GM18909 (cell line): Measurements from ENCODE around the gene PPIE.
"Not testable (repeated sequence)": the region's sequence is repeated elsewhere in the genome, so short reads cannot be mapped to it uniquely, and the experiment has no call there.

ENCODE experiments used
- ATAC-seq: cut with Tn5 transposase; IDR thresholded peaks from one replicate; pipeline ENCODE4 v1.9.1; 2021; ENCODE audit warnings: mild to moderate bottlenecking; ENCODE audit not compliant: unreplicated experiment, poor library complexity

Gene PPIE

DNA sequence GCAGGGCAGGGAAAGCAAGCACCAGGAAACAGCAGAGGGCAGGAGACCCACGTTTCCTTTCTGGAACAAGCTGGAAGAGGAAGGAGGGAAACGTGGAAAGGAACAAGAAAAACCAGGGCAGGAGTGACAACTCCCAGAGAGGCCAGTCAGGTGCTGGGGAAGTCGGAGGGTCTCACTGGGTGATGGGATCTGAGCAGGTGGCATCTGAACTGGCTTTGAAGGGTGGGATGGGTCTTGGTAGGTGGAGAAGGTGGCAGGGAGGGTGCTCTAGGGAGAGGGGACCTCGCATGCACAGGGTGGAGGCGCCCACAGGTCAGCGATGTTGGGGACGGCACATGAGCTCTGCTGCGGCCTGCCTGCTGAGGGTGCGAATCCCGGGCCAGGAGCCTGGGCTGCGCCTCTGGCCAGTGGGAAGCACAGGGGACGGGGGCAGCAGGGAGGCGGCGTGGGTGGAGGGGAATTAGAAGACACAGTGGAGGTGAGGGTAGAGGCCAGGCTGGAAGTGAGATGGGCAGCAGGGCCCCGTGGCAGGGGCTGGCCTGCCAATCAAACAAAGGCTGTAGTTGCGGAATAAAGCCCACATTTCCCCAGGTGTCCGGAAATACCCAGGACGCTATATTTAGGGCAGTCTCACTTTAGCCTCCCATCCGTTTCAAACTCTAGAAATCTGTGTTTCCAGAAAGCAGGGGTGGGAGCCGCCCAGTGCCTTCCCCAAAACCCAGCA lies 37.2 kb downstream of the PPIE start:
- peak; percentile 54 for ATAC-seq

DNA sequence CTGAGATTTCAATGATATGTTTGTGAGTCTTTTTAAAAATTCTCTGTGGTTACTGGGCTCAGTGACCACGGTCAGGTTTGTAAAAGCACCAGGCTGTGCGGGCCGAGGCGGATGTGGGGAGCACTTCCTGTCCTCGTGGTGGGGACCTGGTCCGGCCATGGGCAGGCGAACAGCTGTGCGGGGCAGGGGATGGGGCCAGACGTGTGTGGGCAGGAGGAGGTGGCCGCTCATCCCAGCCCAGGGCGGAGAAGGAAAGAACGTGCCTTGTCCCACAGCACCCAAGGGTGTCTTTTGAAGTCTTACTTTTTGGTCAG lies 37.7 kb downstream of the PPIE start:
- peak; percentile 55 for ATAC-seq

DNA sequence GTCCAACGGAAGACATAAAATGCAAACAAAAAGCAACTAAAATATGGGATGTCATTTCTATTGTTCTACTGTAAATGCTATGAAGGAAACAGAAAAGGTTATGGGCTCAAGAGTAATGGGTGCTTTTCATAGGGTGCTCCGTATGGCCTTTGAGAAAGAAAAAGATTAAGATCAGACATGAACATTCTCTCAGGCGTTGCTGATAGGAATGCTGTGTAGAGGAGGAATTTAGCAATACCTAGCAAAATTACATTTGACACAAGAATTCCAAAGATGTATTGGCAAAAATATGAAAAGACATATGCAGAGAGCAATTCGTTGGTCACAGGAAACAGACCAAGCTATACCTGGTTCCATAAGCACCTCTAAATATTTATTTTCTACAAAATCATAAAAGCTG lies 38.2 kb downstream of the PPIE start:
- no peak for ATAC-seq

DNA sequence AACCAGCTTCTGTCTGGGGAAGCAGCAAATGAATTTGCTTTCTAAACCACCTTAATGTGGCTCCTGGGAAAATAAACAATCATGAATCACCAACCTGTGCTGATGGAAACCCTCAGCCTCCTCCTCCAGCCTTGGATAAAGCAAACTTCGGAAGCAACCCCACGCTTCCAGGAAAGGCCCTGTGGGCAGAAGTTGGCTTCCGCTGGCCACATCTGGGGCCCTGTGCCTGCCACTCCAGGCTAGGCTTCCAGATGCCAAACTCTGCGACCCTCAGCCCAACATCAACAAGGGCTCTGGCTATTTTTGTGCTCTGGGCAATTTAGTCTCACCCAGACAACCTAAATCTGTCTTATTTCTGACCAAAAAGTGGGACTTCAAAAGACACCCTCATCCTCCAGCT lies 38.6 kb downstream of the PPIE start:
- ATAC-seq = no peak

DNA sequence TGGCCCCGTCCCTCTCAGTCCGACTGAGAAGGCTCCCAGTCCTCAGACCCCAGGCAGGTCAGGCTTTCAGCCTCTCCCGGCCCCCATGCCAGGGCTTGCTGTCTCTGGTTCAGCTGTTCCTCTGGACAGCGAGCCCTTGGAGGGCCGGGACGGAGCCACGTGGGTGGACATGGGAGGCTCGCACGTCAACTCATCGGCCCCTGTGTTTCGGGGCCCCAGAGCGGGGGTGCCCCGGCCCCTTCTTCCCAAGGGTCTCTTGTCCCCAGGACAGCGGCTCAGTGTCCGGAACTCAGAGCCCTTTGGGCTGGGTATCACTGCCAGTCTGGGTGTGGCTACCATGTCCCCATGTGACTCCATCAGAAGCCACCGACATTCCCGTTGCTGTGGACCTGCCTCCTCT lies 39.2 kb downstream of the PPIE start:
- not testable (repeated sequence) for ATAC-seq

DNA sequence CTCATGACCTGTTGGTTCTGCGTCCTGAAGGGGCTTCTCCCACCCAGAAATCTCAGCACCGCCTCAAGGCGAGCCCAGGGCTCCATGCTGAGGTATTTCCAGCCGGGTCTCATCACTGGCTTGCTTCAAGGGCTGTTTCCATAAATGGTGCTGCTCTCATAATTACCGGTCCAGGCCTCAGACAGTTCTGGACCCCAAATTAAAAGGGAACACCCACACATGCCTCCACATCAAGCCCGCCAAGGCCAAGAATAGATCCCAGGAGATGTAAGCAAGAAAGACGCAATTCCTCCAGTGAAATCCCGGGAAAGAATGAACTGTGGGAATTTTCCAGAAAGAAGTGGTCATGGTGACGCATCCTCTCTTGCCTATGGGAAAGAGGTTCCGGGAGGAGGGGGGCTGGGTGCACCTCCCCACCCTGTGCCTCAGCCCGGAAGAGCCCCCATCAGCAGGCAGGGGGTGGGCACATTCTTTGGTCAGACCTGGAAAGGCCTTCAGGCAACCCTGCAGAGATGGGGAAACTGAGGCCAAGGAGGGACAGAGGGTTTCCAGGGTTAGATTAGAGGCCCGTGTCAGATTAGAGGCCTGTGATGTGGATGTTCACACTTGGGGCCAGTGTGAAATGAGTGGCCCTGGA lies 39.9 kb downstream of the PPIE start:
- ATAC-seq = not testable (repeated sequence)

DNA sequence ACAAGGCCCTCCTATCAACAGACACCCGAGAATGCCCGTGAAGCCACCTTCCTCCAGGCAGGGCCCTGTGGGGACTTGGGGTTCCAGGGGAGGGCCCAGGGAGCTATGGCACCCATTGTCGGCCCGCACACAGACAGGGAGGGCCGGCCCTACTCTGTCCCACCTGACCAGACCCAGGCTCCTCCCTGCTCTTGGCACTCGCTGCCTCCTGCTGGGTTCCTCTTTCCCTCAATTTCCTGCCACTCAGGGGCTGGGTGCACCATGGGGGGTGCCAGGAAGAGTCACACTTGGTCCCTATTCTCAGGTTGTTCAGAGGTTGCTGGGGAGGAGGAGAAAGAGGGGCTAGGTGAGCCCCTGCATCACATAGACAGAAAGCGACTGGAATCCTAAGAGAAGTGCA lies 40.5 kb downstream of the PPIE start:
- ATAC-seq = no peak

DNA sequence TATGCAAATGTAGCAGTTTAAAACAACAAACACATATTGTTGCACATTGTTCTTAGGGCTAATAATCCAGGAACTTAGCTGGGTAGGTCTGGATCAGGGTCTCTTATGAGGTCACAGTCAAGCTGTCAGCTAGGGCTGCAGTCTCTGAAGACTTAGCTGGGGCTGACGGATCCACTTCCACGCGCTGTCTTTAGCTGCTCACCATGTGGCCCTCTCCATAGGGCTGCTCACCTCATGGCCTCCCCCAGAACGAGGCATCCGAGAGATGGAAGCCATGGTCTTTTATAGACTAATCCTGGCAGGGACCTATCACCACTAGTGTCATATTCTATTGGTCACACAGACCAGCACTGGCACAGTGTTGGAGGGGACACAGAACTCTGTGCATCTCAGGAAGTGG lies 41.1 kb downstream of the PPIE start:
- no peak for ATAC-seq

DNA sequence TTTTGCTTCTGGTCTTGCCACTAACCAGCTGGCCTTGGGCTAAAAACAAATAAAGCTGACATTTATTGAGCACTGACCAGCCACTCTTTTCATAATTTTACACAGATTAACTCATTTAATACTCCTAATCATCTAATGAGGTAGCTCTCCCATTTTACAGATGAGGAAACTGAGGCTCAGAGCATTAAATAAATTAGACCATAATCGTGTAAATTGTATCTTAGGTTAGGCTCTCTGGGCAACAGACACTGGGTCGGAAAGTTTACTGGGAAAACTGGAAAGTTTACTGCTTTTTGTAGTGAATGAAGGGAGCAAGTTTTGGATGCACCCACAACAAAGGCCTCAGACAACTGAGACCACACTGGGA lies 42.6 kb downstream of the PPIE start:
- no peak for ATAC-seq

DNA sequence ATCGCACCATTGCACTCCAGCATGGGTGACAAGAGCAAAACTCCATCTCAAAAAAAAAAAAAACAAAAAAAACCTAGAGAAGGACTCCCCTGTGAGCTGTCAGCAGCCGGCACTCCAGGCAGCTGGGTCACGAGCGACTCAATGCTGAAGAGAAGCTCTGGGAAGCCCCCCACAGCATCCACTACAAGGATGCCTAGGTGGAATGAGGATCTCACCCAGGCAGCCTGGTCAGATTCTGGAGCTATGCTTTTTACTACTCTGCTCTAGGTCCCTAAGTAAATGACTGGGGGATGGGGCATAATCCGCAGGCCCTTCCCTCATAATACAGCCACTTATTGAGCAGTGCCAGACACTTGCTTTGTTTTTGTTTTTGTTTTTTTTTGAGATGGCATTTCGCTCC lies 43.4 kb downstream of the PPIE start:
- ATAC-seq = no peak

DNA sequence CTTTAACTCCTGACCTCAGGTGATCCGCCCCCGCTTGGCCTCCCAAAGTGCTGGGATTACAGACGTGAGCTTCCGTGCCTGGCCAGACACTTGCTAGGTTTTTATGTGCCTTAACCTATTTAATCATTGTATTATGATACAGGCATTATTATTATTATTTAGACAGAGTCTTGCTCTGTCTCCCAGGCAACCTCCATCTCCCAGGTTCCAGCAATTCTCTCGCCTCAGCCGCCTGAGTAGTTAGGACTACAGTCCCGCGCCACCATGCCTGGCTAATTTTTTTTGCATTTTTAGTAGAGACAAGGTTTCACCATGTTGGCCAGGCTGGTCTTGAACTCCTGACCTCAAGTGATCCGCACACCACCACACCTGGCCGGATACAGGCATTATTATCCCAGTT lies 44.0 kb downstream of the PPIE start:
- ATAC-seq = not testable (repeated sequence)

DNA sequence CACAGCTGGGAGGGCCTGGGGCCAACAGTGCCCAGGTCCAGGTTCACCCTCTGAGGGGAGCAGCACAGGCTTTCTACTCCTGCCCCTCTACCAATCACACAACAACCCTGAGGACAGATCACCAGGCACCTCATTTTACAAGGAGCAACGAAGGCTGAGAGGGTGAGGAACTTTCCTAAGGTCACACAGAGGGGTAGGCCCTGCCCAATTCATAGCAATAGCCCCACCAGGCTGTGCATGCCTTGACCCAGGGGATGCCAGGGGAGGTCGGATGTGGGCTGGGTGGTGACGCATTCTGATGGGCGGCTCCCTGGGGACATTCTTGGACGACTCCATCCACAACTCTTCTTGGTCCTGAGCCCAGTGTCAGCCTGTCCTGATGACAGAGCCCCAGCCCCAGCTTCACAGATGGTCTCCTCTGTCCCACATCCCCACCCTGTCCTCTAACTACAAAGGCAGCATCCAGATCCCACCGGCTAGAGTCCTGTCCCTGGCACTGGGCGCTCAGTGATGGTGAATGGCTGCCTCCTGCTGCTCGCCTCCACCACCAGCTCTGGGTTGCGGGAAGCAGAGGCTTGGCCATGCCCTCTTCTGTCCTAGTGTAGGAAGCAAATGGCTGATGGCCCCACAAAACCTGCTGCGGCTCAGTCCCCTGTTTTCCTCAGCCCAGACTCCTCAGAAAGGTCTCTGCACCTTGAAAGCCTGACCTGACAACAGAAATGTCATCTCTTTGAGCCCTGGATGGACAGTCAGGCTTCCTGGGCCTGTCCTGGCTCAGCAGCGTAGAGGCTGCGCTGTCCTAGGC lies 47.8 kb downstream of the PPIE start:
- ATAC-seq = not testable (repeated sequence)

DNA sequence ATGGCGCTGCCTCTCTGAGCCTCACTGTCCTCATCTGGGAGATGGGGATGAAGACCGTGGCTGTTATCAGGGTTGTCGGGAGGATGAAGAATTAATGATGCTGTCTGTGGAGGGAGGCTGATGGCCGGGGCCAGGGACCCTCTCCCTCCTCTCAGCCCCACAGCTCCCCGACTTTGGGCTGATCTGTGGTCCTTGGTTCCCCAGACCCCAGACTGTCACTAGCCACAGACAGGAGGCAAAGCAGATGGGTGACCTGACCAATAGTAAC lies 48.4 kb downstream of the PPIE start:
- ATAC-seq = not testable (repeated sequence)

DNA sequence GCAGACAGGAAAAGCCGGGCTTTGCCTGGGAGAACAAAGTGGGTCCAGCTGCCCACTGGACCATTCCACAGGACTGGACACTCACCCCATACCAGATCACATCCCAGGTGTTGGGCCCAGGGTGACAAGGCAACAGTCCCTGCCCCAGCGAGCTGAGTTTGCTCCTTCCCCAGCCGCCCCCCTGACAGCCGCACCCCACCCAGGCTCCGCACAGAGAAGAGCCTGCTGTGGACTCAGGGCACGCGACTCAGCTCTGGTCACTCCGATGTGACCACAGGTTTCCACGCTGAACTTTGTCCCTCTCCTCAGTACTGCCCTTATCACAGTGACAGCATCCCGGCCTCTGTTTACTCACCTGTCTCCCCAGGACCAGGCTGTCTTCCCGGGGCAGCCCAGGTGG lies 48.8 kb downstream of the PPIE start:
- ATAC-seq = no peak

DNA sequence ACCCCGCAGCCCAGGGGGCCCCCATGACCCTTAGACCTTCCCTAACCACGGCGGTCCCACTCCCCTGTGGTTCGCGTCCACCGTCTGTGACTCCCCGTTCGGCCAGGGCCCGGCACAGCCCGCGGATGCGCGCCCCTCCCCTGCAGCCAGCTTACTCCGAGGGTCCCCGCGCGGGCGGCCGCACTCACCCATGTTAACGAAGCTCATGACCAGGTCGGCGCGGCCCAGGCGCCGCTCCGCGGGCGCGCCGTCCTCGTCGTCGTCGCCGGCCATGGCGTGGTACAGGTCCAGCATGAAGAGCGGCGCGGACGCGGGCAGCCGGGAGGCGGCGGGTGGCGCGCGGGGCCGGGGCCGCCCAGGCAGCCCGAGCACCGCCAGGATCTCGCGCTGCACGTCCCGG lies 49.3 kb downstream of the PPIE start:
- not testable (repeated sequence) for ATAC-seq

DNA sequence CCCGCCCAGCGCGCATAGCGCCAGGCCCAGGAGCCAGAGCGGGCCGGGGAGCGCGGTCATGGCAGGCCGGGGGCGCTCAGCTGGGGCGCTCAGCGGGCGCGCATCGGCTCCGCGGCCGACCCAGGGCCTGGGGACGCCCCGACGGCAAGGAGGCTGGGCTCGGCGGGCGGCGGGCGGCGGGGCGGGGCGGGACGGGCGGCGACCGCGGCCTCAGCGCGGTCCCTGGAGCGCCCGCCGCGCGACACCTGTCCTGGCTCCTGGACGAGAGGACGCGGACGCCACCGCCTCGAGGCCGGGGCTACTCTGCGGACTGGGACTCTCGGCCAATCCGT lies 49.7 kb downstream of the PPIE start:
- ATAC-seq = peak; percentile 6

DNA sequence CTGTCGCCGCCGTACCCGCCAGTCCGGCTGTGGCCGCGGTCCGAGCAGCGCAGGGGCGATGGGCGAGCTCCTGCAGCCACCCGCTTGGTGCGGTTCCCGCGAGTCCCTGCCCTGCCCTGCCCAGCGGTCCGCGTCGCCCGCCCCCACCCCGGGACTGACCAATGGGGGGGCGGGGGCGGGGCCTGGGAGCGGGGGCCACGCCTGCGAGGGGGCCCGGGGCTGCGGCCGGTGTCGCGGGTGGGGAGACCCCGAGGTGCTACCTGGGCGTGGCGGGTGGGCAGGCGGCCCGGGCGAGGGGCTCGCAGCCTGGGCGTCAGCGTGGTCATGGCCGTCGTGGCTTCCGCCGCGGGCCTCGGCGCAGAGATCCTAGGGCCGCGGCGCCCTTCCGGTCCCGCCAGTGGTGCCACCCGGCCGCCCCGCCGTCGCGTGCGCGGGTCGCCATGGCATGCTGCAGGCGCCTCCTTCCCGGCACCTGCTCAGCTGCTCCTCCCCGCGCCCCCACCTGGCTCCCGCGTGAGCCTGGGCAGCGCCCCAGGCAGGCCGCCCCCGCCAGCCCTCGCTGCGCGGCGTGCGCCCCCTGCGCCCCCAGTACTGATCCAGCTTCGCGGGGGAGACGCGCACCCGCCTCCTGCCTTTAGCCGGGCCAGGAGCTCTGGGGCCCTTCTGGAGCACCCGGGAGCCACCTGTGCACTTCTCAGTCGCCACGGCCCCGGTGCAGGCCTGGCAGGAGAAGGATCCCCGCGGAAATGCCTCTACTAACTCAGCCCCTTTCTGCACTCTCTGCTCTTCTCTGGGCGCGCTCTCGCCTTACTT lies 50.3 kb downstream of the PPIE start, which contains the start of gene BMP8B:
BMP8B (minus strand) TSS at position 108 of the 813 bp plus-strand sequence. CDS start 380 bp downstream, outside the sequence.
- peak; percentile 73 for ATAC-seq

DNA sequence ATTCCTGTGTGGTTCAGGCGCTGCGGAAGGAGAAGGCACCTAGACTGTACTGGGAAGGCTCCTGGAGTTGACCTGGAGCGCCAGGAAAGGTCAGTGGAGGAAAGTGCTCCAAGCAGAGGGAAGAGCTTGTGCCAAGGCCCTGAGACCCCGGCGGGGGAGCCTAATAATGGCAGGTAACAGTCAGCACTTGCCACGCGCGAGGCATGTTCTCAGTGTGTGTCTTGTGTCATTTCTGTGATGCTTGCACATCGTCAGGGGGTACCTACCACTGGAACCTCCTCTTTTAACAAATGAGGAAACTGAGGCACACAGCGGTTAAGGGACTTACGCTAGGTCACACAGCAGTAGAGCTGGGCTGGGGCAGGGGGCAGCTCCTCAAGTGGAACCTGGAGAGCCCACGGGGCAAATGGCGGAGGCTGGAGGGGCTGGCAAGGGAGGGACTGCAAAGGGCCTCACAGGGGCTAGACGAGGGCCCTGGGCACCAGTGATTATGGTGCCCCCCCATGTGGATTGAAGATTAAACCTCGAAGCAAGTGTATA lies 51.0 kb downstream of the PPIE start:
- ATAC-seq = peak; percentile 3

DNA sequence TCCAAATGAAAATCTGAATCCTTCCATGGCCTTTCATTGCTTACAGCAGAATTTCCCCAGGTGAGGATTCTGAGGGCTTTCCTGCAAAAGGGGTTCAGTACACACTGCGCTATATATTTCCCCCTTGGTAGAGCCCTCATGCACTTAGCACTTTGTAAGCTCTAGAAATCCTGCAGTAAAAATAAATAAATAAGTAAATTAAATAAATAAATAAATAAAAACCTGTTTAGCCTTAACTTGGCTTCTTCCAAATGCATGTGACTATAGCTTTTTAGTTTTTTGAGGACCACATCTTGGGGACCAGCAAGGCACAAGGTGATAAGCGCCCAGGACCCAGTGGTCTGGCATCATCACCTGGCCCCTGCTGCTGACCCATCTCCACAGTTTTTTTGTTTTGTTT lies 53.2 kb downstream of the PPIE start:
- no peak for ATAC-seq

DNA sequence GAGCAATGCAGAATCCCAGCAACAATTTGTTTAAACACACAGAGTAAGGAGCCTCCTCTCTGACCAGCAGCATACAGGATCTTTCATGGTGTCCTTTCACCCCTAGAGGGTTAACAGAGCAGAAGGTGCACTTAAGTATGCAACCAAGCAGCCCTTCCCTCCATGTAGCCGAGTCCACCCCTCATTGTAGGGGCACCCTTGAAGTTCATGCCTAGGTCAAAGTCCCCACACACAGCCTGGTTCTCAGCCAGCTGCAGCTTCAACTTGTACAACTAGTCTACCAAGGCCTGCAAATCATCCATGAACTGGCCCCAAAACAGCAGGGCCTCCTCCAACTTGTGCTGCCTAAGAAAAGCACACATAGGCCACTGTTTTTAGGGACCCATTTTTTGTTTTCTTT lies 57.0 kb downstream of the PPIE start:
- ATAC-seq = no peak
